RWPE1 (cell line): ENCODE measurements around the gene MEIS2.

Source experiments
- CTCF ChIA-PET: fragments of 350-600 bp; sonication (Branson Sonifier 250); formaldehyde crosslinking; extraction: SDS; loops from one replicate; lab custom pipeline; 2021; lab: Yijun Ruan, JAX
- POLR2A ChIA-PET: fragments of 400-600 bp; formaldehyde crosslinking; extraction: SDS; loops from one replicate; lab custom pipeline; 2020; ENCODE audit warnings: antibody characterized with exemption; ENCODE audit not compliant: low non-redundant PET; lab: Yijun Ruan, JAX
- DNase-seq: peaks from one replicate; pipeline ENCODE4 v3.0.0; 2012; ENCODE audit warnings: low spot score
- H3K27ac ChIP-seq: fragments of 450-650 bp; 2 replicates; pipeline ENCODE4 v1.5.1; 2017
- TF ChIP-seq, protein P1 (sequence below): fragments of 450-650 bp; conservative IDR thresholded peaks from 2 replicates; pipeline ENCODE4 v1.5.1; 2017; ENCODE audit warnings: low read depth, mild to moderate bottlenecking

The MEIS2 gene

GRCh38 chr15:37070686-37071085 is 29.7 kb downstream of the MEIS2 start:
- no peak for DNase-seq
- TF ChIP-seq, protein P1, sequence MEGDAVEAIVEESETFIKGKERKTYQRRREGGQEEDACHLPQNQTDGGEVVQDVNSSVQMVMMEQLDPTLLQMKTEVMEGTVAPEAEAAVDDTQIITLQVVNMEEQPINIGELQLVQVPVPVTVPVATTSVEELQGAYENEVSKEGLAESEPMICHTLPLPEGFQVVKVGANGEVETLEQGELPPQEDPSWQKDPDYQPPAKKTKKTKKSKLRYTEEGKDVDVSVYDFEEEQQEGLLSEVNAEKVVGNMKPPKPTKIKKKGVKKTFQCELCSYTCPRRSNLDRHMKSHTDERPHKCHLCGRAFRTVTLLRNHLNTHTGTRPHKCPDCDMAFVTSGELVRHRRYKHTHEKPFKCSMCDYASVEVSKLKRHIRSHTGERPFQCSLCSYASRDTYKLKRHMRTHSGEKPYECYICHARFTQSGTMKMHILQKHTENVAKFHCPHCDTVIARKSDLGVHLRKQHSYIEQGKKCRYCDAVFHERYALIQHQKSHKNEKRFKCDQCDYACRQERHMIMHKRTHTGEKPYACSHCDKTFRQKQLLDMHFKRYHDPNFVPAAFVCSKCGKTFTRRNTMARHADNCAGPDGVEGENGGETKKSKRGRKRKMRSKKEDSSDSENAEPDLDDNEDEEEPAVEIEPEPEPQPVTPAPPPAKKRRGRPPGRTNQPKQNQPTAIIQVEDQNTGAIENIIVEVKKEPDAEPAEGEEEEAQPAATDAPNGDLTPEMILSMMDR: no peak
- ChIA-PET CTCF (no interaction called here), POLR2A (no interaction called here)
- H3K27ac ChIP-seq: no peak overlapping the region

DNA sequence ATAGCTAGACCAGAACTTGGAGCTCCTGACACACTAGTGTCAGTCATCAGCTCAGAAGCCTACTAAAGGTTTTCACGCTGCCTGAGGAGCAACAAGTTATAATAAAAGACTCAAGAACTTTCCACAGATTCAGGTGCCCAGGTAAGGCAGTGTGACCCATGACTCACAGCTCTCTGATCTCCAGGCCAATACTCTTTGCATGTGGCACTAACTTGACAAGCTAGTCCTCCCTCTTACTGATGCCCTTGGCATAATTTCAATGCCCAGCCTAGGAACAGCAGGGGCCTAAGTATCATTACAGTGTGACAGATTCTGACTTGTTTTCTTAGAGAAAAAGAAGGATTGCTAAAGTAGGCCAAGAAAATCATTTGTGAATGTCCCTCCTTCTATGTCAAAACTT is 38.4 kb downstream of the MEIS2 start:
- TF ChIP-seq, protein P1: no peak
- no peak overlapping the region for H3K27ac ChIP-seq
- CTCF ChIA-PET: no interaction called here
- DNase-seq: no peak
- POLR2A ChIA-PET: no interaction called here

DNA sequence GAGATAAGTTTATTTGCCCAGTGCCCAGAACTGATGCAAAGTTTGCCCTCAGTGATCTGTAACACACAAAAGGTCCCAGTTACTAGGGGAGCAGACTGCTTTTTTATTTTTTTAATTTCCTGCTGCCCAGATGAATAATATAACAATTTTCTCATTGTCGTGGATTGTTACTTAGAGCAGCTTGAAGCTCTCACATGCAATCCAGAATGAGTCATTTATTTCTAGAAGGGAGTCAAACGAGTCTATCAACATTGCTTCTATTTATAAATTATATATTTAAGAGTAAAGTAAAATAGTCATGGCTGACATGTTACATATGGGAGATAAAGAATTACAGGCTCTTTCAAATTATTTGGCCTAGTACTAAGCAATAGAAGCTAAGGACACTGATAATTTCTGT is 41.3 kb downstream of the MEIS2 start:
- peak; percentile 56 for DNase-seq
- ChIA-PET CTCF (interaction anchor here (0.6 kb wide), 1 partner anchor 1992 kb away, joined by 3 read pairs; no protein-coding TSS in a partner anchor), POLR2A (no interaction called here)
- TF ChIP-seq, protein P1: no peak
- H3K27ac ChIP-seq: no peak overlapping the region

DNA sequence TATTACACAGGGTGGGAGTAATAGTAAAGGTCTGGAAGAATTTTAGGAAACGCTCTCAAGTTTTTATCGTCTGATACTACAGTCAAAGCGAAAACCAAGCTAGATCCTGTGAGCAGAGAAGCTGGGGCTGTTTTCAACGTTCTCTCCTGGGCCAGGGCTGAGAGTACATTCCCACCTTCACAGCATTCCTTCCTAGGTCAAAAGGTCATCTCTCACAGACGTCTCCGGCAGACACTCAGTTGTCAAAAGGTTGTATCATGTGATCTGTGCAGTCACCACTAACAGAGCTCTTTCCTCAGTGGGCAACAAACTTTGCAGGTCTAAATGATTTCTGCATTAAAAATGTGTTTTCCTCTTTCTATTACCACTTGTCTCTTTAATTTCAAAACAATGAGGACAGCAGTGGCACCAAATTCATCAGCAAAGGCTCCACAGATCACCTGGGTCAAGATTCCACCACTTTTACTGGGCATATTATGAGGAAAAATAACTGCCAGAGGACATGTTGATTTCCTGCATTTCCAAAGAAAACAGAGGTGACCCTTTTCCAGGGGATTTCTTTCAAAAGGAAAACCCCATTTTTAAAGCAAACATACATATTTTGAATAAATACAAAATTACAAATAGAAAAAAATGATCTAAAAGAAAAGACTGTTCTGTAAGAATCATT is 41.9 kb downstream of the MEIS2 start:
- ChIA-PET POLR2A (no interaction called here), CTCF (interaction anchor here (0.6 kb wide), 1 partner anchor 1993 kb away, joined by 3 read pairs; no protein-coding TSS in a partner anchor)
- H3K27ac ChIP-seq: no peak overlapping the region
- TF ChIP-seq, protein P1: no peak
- no peak for DNase-seq

DNA sequence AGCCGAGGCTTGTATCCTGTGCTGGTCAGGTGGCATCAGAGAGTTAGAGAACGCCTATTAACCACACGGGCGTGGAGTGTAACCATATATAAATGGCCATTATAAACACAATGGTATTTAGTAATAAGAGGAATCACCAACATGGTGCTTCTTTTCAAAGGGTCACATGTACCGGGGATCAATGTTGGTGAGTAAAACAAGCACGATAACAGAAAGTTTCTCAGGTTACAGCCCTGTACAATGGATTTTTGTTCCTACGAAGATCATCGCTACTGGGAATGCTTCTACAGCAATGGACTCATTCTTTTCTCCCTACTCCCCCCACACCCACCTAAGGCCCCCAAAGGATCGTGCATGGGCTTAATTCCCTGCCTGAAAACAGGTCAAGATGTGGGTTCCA is 42.5 kb downstream of the MEIS2 start:
- DNase-seq: no peak
- TF ChIP-seq, protein P1: no peak
- no peak overlapping the region for H3K27ac ChIP-seq
- ChIA-PET CTCF (no interaction called here), POLR2A (no interaction called here)

GRCh38 chr15:37057256-37057655 is 43.1 kb downstream of the MEIS2 start:
- DNase-seq: no peak
- H3K27ac ChIP-seq: no peak overlapping the region
- ChIA-PET POLR2A (no interaction called here), CTCF (interaction anchor here (0.8 kb wide), 1 partner anchor 10 kb away, joined by 3 read pairs; no protein-coding TSS in a partner anchor)
- TF ChIP-seq, protein P1: no peak
